Thyroid gland (tissue), 4 donors: ENCODE results near the gene MACF1.
"Not testable (repeated sequence)": the region's sequence is repeated elsewhere in the genome, so short reads cannot be mapped to it uniquely, and the experiment has no call there.

Experiments used
- CTCF ChIP-seq, 6 experiments: fragments of 200-600 bp in 3 of 6; fragments of 450-650 bp in 3 of 6; sonication (generic) in 3 of 6; IDR thresholded peaks; one replicate each; pipeline ENCODE4 v1.5.1; 2016 to 2019; ENCODE audit warnings: antibody characterized with exemption in 6 of 6, mild to moderate bottlenecking in 2 of 6, inconsistent platforms in 1 of 6, moderate library complexity in 1 of 6
- POLR2A ChIP-seq, 2 donors: fragments of 450-650 bp; IDR thresholded peaks; one replicate each; pipeline ENCODE4 v1.6.1; 2017; ENCODE audit warnings: antibody characterized with exemption in 2 of 2, mild to moderate bottlenecking in 2 of 2, moderate library complexity in 1 of 2

- not testable (repeated sequence) for TF ChIP-seq CTCF, POLR2A (IDR thresholded peaks at IDR 0.05)
These were observed 271.1 kb downstream of the MACF1 start for GRCh38 chr1:39475551-39475950.
